ENCODE data around the gene SDK2. TPM values are rescaled to one million over a fixed set of nuclear protein-coding genes. Genes with fewer than 3 reads are reported as not detected.

The SDK2 gene
- total RNA-seq, 1 donor from 2014 or later = 31.8 TPM

- no peak for DNase-seq (ENCODE audit: low spot score in 2 of 2, unreplicated experiment in 2 of 2)
- H3K4me3 Mint-ChIP-seq = no peak overlapping the region
Measured at GRCh38 chr17:73390221-73390620, 254.0 kb downstream of the SDK2 start.

GRCh38 chr17:73389411-73389810 lies 254.8 kb downstream of the SDK2 start:
- H3K4me3 Mint-ChIP-seq = no peak overlapping the region
- no peak overlapping the region for H3K27ac Mint-ChIP-seq
- no peaks in the 10 kb centered on the region for H3K27me3 Mint-ChIP-seq (ENCODE audit: low read depth)
- no peaks in the 10 kb centered on the region for H3K4me1 Mint-ChIP-seq
- H3K36me3 Mint-ChIP-seq = peaks cover 8% of the 10 kb centered on the region
- TF ChIP-seq CTCF (IDR thresholded peaks at IDR 0.05; ENCODE audit: unreplicated experiment) = no peak
- DNase-seq (ENCODE audit: low spot score in 2 of 2, unreplicated experiment in 2 of 2) = no peak
- no peaks in the 10 kb centered on the region for H3K9me3 Mint-ChIP-seq

More at GRCh38 chr17:73390221-73390620, 254.0 kb downstream of the SDK2 start:
- TF ChIP-seq CTCF (IDR thresholded peaks at IDR 0.05; ENCODE audit: unreplicated experiment) = no peak
- H3K36me3 Mint-ChIP-seq = peaks cover 4% of the 10 kb centered on the region
- no peaks in the 10 kb centered on the region for H3K9me3 Mint-ChIP-seq
- no peaks in the 10 kb centered on the region for H3K27me3 Mint-ChIP-seq (ENCODE audit: low read depth)
- H3K4me1 Mint-ChIP-seq = no peaks in the 10 kb centered on the region
- H3K27ac Mint-ChIP-seq = no peak overlapping the region

GRCh38 chr17:73388578-73388905 lies 255.7 kb downstream of the SDK2 start:
- Mint-ChIP-seq H3K4me3 (no peak overlapping the region), H3K9me3 (no peaks in the 10 kb centered on the region), H3K4me1 (no peaks in the 10 kb centered on the region), H3K36me3 (peaks cover 11% of the 10 kb centered on the region), H3K27ac (no peak overlapping the region), H3K27me3 (ENCODE audit: low read depth) (no peaks in the 10 kb centered on the region)
- DNase-seq (ENCODE audit: low spot score in 2 of 2, unreplicated experiment in 2 of 2) = no peak
- TF ChIP-seq CTCF (IDR thresholded peaks at IDR 0.05; ENCODE audit: unreplicated experiment) = no peak

GRCh38 chr17:73387746-73388577 lies 256.3 kb downstream of the SDK2 start:
- H3K4me3 Mint-ChIP-seq = no peak overlapping the region
- no peaks in the 10 kb centered on the region for H3K4me1 Mint-ChIP-seq
- H3K36me3 Mint-ChIP-seq = peaks cover 11% of the 10 kb centered on the region
- H3K27me3 Mint-ChIP-seq (ENCODE audit: low read depth) = no peaks in the 10 kb centered on the region
- no peak for TF ChIP-seq CTCF (IDR thresholded peaks at IDR 0.05; ENCODE audit: unreplicated experiment)
- no peak for DNase-seq (ENCODE audit: low spot score in 2 of 2, unreplicated experiment in 2 of 2)
- H3K9me3 Mint-ChIP-seq = no peaks in the 10 kb centered on the region
- H3K27ac Mint-ChIP-seq = no peak overlapping the region

GRCh38 chr17:73386561-73386960 lies 257.7 kb downstream of the SDK2 start:
- Mint-ChIP-seq H3K36me3 (peaks cover 11% of the 10 kb centered on the region), H3K27me3 (ENCODE audit: low read depth) (no peaks in the 10 kb centered on the region), H3K4me1 (no peaks in the 10 kb centered on the region), H3K4me3 (no peak overlapping the region), H3K9me3 (no peaks in the 10 kb centered on the region), H3K27ac (no peak overlapping the region)
- no peak for TF ChIP-seq CTCF (IDR thresholded peaks at IDR 0.05; ENCODE audit: unreplicated experiment)
- no peak for DNase-seq (ENCODE audit: low spot score in 2 of 2, unreplicated experiment in 2 of 2)

All from mesothelial cell of epicardium (in vitro differentiated cells).